K562 (cell line): ENCODE results near the gene TMEM59. TPM values are rescaled to one million over a fixed set of nuclear protein-coding genes. Genes with fewer than 3 reads are reported as not detected.

Source experiments
- ATAC-seq: fragments of 200-7000 bp; cut with Tn5 transposase; 3 replicates; pipeline ENCODE4 v1.9.1; 2020; ENCODE audit warnings: moderate library complexity
- BruUV-seq: library from RNA; stranded (reverse); fragments of 400-500 nt; replicated peaks from 2 replicates; lab custom pipeline; 2021; lab: Mats Ljungman, UMichigan
- CTCF ChIA-PET: fragments of 300-600 bp; formaldehyde crosslinking; extraction: SDS; loops from one replicate; lab custom pipeline; 2021; ENCODE audit warnings: low intra/inter-chr PET ratio; lab: Yijun Ruan, JAX
- POLR2A ChIA-PET: fragments of 300-600, 350-650 bp; sonication (Branson Sonifier 250); formaldehyde crosslinking; extraction: SDS; loops from one replicate; lab custom pipeline; 2021; ENCODE audit warnings: antibody characterized with exemption, inconsistent platforms; lab: Yijun Ruan, JAX
- DNase-seq, 4 experiments: peaks; one replicate each; pipeline versions ENCODE4 v3.0.0 to v3.0.0-alpha.2; 2011 to 2018; ENCODE audit warnings: low spot score in 3 of 4, mixed read lengths in 3 of 4; ENCODE audit errors: extremely low read depth in 1 of 4
- FAIRE-seq: peaks from 2 replicates; lab custom pipeline; 2011; peaks lifted over from hg19 to GRCh38; lab: Jason Lieb, UNC
- H2AFZ ChIP-seq: 2 replicates; pipeline ENCODE4 v1.6.0; 2011; ENCODE audit warnings: low read depth, low read length, control low read depth, inconsistent platforms
- H3K27ac ChIP-seq: fragments of 200-600 bp; 3 replicates; pipeline ENCODE4 v1.8.0; 2011; ENCODE audit warnings: low read depth, mild to moderate bottlenecking, control low read depth, inconsistent platforms, low read length, moderate library complexity, mixed read lengths; ENCODE audit errors: extremely low read depth
- H3K27me3 ChIP-seq, 2 experiments: fragments of 300-600 bp in 1 of 2; 2 replicates in 1 of 2; 3 replicates in 1 of 2; pipeline versions ENCODE4 v1.6.0 to v1.8.0; 2011; ENCODE audit warnings: inconsistent platforms in 2 of 2, low read length in 2 of 2, mild to moderate bottlenecking in 1 of 2, mixed read lengths in 1 of 2, moderate library complexity in 1 of 2; ENCODE audit not compliant: control insufficient read depth in 2 of 2, insufficient read depth in 2 of 2
- H3K36me3 ChIP-seq: fragments of 300-600 bp; 3 replicates; pipeline ENCODE4 v1.8.0; 2011; ENCODE audit warnings: mild to moderate bottlenecking, low read length, inconsistent platforms; ENCODE audit not compliant: control insufficient read depth, insufficient read depth
- H3K4me1 ChIP-seq, 2 experiments: fragments of 200-600 bp in 1 of 2; replicated peaks in 1 of 2; 2 replicates in 1 of 2; 3 replicates in 1 of 2; pipeline versions ENCODE4 v1.5.1 to v1.8.0; 2011; ENCODE audit warnings: inconsistent platforms in 2 of 2, low read length in 2 of 2, mild to moderate bottlenecking in 1 of 2, mixed read lengths in 1 of 2, moderate library complexity in 1 of 2; ENCODE audit not compliant: control insufficient read depth in 2 of 2, insufficient read depth in 2 of 2
- H3K4me2 ChIP-seq: 2 replicates; pipeline ENCODE4 v1.6.1; 2011; ENCODE audit warnings: low read length, control low read depth, inconsistent platforms, mixed read lengths; ENCODE audit not compliant: insufficient read depth
- H3K4me3 ChIP-seq: fragments of 200-600 bp; sonication (generic), shearing (Covaris generic); 2 replicates; pipeline ENCODE4 v1.5.1; 2016; ENCODE audit warnings: control low read depth, inconsistent platforms
- H3K79me2 ChIP-seq: fragments of 200-600 bp; 3 replicates; pipeline ENCODE4 v1.8.0; 2011; ENCODE audit warnings: low read length, inconsistent platforms; ENCODE audit not compliant: control insufficient read depth, insufficient read depth
- H3K9ac ChIP-seq, 2 experiments: 2 replicates each; pipeline versions ENCODE4 v1.6.0 to v1.6.1; 2011; ENCODE audit warnings: low read depth in 2 of 2, low read length in 2 of 2, control low read depth in 1 of 2, inconsistent platforms in 1 of 2, mild to moderate bottlenecking in 1 of 2, mixed read lengths in 1 of 2; ENCODE audit not compliant: insufficient read depth in 1 of 2
- H3K9me1 ChIP-seq: one replicate; pipeline ENCODE4 v1.6.0; 2011; ENCODE audit warnings: inconsistent platforms, mild to moderate bottlenecking, low read length, moderate library complexity; ENCODE audit not compliant: control insufficient read depth, insufficient read depth
- H3K9me3 ChIP-seq: replicated peaks from 2 replicates; pipeline ENCODE4 v1.5.1; 2011; ENCODE audit warnings: low read depth, low read length, inconsistent platforms; ENCODE audit not compliant: control insufficient read depth, insufficient read depth
- H4K20me1 ChIP-seq: replicated peaks from 2 replicates; pipeline ENCODE4 v1.6.1; 2011; ENCODE audit warnings: low read length, inconsistent platforms, mixed read lengths; ENCODE audit not compliant: control insufficient read depth, insufficient read depth
- FUS ChIP-seq: fragments of 200-400 bp; formaldehyde crosslinking; optimal IDR thresholded peaks from 2 replicates; pipeline ENCODE3; 2017; ENCODE audit warnings: low read depth, low read length
- GABPA ChIP-seq: fragments of 200-800 bp; sonication (Bioruptor generic); conservative IDR thresholded peaks from 2 replicates; pipeline ENCODE4 v1.6.1; 2016; ENCODE audit warnings: low read depth, missing genetic modification characterization, missing compliant biosample characterization
- MCM5 ChIP-seq: fragments of 450-650 bp; IDR thresholded peaks from 2 replicates; pipeline ENCODE4 v1.6.1; 2016; ENCODE audit warnings: low read depth
- TEAD4 ChIP-seq, 2 experiments: sonication (generic) in 1 of 2; formaldehyde crosslinking in 1 of 2; IDR thresholded peaks; 2 replicates each; pipeline versions ENCODE4 v1.6.1 to v1.8.0; 2012 to 2022; ENCODE audit warnings: borderline replicate concordance in 1 of 2, inconsistent platforms in 1 of 2, low read length in 1 of 2, mild to moderate bottlenecking in 1 of 2, missing genetic modification reagents in 1 of 2
- ZNF655 ChIP-seq: fragments of 250-450 bp; sonication (Bioruptor Pico); IDR thresholded peaks from 2 replicates; pipeline ENCODE4 v1.5.0; 2021
- WGBS: fragments of 100-300 bp; shearing (Covaris generic); methylation state at CpG from one replicate; pipeline ENCODE4 v1.1.6; 2016; ENCODE audit warnings: low coverage, mixed read lengths; ENCODE audit not compliant: insufficient coverage; ENCODE audit errors: missing lambda C conversion rate; 5-methylcytosine and 5-hydroxymethylcytosine counted together
- in situ Hi-C: fragments of 300-500 bp; cut with MboI; formaldehyde crosslinking; loops from 4 replicates; pipeline ENCODE4 v1.15.0; 2018; ENCODE audit warnings: inconsistent platforms, mixed read lengths
- intact Hi-C: fragments of 100-400 bp; cut with micrococcal nuclease; formaldehyde crosslinking; loops from 2 replicates; pipeline ENCODE4 v1.14.2; 2022
- polyA plus RNA-seq, 8 experiments: library from polyadenylated mRNA; depleted of rRNA in 4 of 8; stranded (reverse) in 5 of 8; unstranded in 3 of 8; fragments of >200 nt; fragmentation: Nextera tagmentation in 2 of 8; fragmentation: Illumina TruSeq in 1 of 8; extraction: Ambion mirVana in 2 of 8; extraction: Trizol in 1 of 8; gene quantifications; 2 replicates each; pipeline versions ENCODE4 v1.2.1 to v1.2.3, GENCODE V29; 2011 to 2014; ENCODE audit warnings: inconsistent platforms in 1 of 8, missing spikeins in 1 of 8
- total RNA-seq, 7 experiments: library from RNA; depleted of rRNA in 6 of 7; stranded (reverse); fragments of >200 nt in 6 of 7; fragmentation: Illumina TruSeq in 2 of 7; extraction: Trizol in 2 of 7; gene quantifications; 2 replicates each; pipeline versions ENCODE4 v1.2.1 to v1.2.3, GENCODE V29; 2011 to 2021; ENCODE audit warnings: low replicate concordance in 1 of 7

Gene TMEM59
- total and polyA plus RNA-seq, 9 of the 15 experiments (the other 6 are each of a cell fraction or from before 2014, with no cell fraction given) = 93.1 to 316 (median 151) TPM

GRCh38 chr1:54088385-54088784 lies 35.4 kb upstream of the TMEM59 start:
- Histone ChIP-seq H3K4me2 (no peak overlapping the region), H4K20me1 (no peaks in the 10 kb centered on the region), H3K27ac (no peak overlapping the region), H3K9me1 (no peaks in the 10 kb centered on the region), H3K36me3 (no peaks in the 10 kb centered on the region), H3K27me3 (no peaks in the 10 kb centered on the region), H3K9ac (no peak overlapping the region), H3K4me3 (no peak overlapping the region), H3K9me3 (no peaks in the 10 kb centered on the region), H3K4me1 (no peaks in the 10 kb centered on the region), H3K79me2 (no peaks in the 10 kb centered on the region), H2AFZ (no peak overlapping the region)
- WGBS = 48% methylated on average over 5 of the region's 5 CpGs
- in situ Hi-C loops = loop anchor here (10.0 kb wide), 1 partner anchor 224 kb away; no protein-coding TSS in a partner anchor
- intact Hi-C loops = no loop called here
- DNase-seq (no peak), ATAC-seq (no peak), FAIRE-seq (no peak)
- CTCF ChIA-PET = no interaction called here
- BruUV-seq = no TSS peak
- TF ChIP-seq TEAD4 (IDR thresholded peaks at IDR 0.05; ENCODE audit: low read length) = no peak
- TF ChIP-seq TEAD4 (CRISPR knock-in tag; IDR thresholded peaks at IDR 0.05; ENCODE audit: borderline replicate concordance) = no peak
- no peak for TF ChIP-seq ZNF655 (CRISPR knock-in tag)
- no peak for TF ChIP-seq GABPA
- no peak for TF ChIP-seq MCM5
- TF ChIP-seq FUS = no peak
- POLR2A ChIA-PET = no interaction called here
